Measurements from ENCODE around the gene ATRNL1. TPM values are rescaled to one million over a fixed set of nuclear protein-coding genes. Genes with fewer than 3 reads are reported as not detected.

Gene ATRNL1
- total RNA-seq, 2 donors from 2014 or later, result 5.1 to 22.9 TPM

- Histone ChIP-seq H3K36me3 (no peaks in the 10 kb centered on the region), H3K4me3 (no peak overlapping the region)
- intact Hi-C loops (cut with DNase I), result no loop called here
Observed at GRCh38 chr10:115771755-115772154, 678.6 kb downstream of the ATRNL1 start.

GRCh38 chr10:115772606-115773005 is 679.4 kb downstream of the ATRNL1 start:
- Histone ChIP-seq H3K27ac (no peak overlapping the region), H3K9me3 (no peaks in the 10 kb centered on the region), H3K27me3 (replicated peaks; ENCODE audit: insufficient read depth) (no peaks in the 10 kb centered on the region), H3K4me3 (no peak overlapping the region), H3K36me3 (no peaks in the 10 kb centered on the region), H3K4me1 (replicated peaks) (no peaks in the 10 kb centered on the region)
- DNase-seq (ENCODE audit: low spot score), result no peak
- TF ChIP-seq POLR2A (IDR thresholded peaks at IDR 0.05), result no peak
- no peak for TF ChIP-seq CTCF (IDR thresholded peaks at IDR 0.05)
- TF ChIP-seq POLR2AphosphoS5 (IDR thresholded peaks at IDR 0.05), result no peak
- intact Hi-C loops (cut with DNase I), result no loop called here
- WGBS, result 97% methylated on average over 1 of the region's 1 CpG

More at GRCh38 chr10:115771755-115772154, 678.6 kb downstream of the ATRNL1 start:
- TF ChIP-seq CTCF (IDR thresholded peaks at IDR 0.05) (no peak), POLR2AphosphoS5 (IDR thresholded peaks at IDR 0.05) (no peak), POLR2A (IDR thresholded peaks at IDR 0.05) (no peak)
- Histone ChIP-seq H3K9me3 (no peaks in the 10 kb centered on the region), H3K4me1 (replicated peaks) (no peaks in the 10 kb centered on the region), H3K27ac (no peak overlapping the region), H3K27me3 (replicated peaks; ENCODE audit: insufficient read depth) (no peaks in the 10 kb centered on the region)
- no peak for DNase-seq (ENCODE audit: low spot score)

- H3K36me3 ChIP-seq, result no peaks in the 10 kb centered on the region
- no peak overlapping the region for H3K27ac ChIP-seq
- no peak overlapping the region for H3K4me3 ChIP-seq
- H3K27me3 ChIP-seq (replicated peaks; ENCODE audit: insufficient read depth), result no peaks in the 10 kb centered on the region
- no peak for DNase-seq (ENCODE audit: low spot score)
- no peak for TF ChIP-seq POLR2AphosphoS5 (IDR thresholded peaks at IDR 0.05)
- TF ChIP-seq CTCF (IDR thresholded peaks at IDR 0.05), result no peak
- TF ChIP-seq POLR2A (IDR thresholded peaks at IDR 0.05), result no peak
- no peaks in the 10 kb centered on the region for H3K4me1 ChIP-seq (replicated peaks)
- no peaks in the 10 kb centered on the region for H3K9me3 ChIP-seq
- intact Hi-C loops (cut with DNase I), result no loop called here
- WGBS, result 96% methylated on average over 2 of the region's 2 CpGs
Observed at GRCh38 chr10:115773832-115774231, 680.7 kb downstream of the ATRNL1 start.

GRCh38 chr10:115774721-115775120 is 681.6 kb downstream of the ATRNL1 start:
- H3K36me3 ChIP-seq, result no peaks in the 10 kb centered on the region
- DNase-seq (ENCODE audit: low spot score), result no peak
- no peak overlapping the region for H3K4me3 ChIP-seq
- intact Hi-C loops (cut with DNase I), result no loop called here
- no peak overlapping the region for H3K27ac ChIP-seq
- H3K4me1 ChIP-seq (replicated peaks), result no peaks in the 10 kb centered on the region
- WGBS, result 28% methylated on average over 2 of the region's 2 CpGs
- no peaks in the 10 kb centered on the region for H3K9me3 ChIP-seq
- TF ChIP-seq POLR2AphosphoS5 (IDR thresholded peaks at IDR 0.05) (no peak), CTCF (IDR thresholded peaks at IDR 0.05) (no peak), POLR2A (IDR thresholded peaks at IDR 0.05) (no peak)
- H3K27me3 ChIP-seq (replicated peaks; ENCODE audit: insufficient read depth), result no peaks in the 10 kb centered on the region

GRCh38 chr10:115777646-115778045 is 684.5 kb downstream of the ATRNL1 start:
- H3K27ac ChIP-seq, result no peak overlapping the region
- intact Hi-C loops (cut with DNase I), result no loop called here
- H3K4me3 ChIP-seq, result no peak overlapping the region
- TF ChIP-seq POLR2A (IDR thresholded peaks at IDR 0.05), result no peak
- no peak for TF ChIP-seq POLR2AphosphoS5 (IDR thresholded peaks at IDR 0.05)
- no peak for TF ChIP-seq CTCF (IDR thresholded peaks at IDR 0.05)
- H3K36me3 ChIP-seq, result no peaks in the 10 kb centered on the region
- WGBS, result 92% methylated on average over 2 of the region's 2 CpGs
- DNase-seq (ENCODE audit: low spot score), result no peak
- H3K27me3 ChIP-seq (replicated peaks; ENCODE audit: insufficient read depth), result no peaks in the 10 kb centered on the region
- H3K4me1 ChIP-seq (replicated peaks), result no peaks in the 10 kb centered on the region
- H3K9me3 ChIP-seq, result no peaks in the 10 kb centered on the region

All from prostate gland (tissue), 2 donors.